Measurements from ENCODE around the gene LGR6. TPM values are rescaled to one million over a fixed set of nuclear protein-coding genes. Genes with fewer than 3 reads are reported as not detected.

LGR6 gene
- total RNA-seq, 1 donor, result not detected

- TF ChIP-seq, protein P1, sequence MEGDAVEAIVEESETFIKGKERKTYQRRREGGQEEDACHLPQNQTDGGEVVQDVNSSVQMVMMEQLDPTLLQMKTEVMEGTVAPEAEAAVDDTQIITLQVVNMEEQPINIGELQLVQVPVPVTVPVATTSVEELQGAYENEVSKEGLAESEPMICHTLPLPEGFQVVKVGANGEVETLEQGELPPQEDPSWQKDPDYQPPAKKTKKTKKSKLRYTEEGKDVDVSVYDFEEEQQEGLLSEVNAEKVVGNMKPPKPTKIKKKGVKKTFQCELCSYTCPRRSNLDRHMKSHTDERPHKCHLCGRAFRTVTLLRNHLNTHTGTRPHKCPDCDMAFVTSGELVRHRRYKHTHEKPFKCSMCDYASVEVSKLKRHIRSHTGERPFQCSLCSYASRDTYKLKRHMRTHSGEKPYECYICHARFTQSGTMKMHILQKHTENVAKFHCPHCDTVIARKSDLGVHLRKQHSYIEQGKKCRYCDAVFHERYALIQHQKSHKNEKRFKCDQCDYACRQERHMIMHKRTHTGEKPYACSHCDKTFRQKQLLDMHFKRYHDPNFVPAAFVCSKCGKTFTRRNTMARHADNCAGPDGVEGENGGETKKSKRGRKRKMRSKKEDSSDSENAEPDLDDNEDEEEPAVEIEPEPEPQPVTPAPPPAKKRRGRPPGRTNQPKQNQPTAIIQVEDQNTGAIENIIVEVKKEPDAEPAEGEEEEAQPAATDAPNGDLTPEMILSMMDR (IDR thresholded peaks at IDR 0.05; ENCODE audit: insufficient read depth, low read length), result no peak
- H3K4me3 ChIP-seq (ENCODE audit: low read depth, low read length), result no peak overlapping the region
- no peak for DNase-seq (ENCODE audit: low read depth)
Measured at GRCh38 chr1:202216691-202217090, 23.1 kb downstream of the LGR6 start.

- H3K4me3 ChIP-seq (ENCODE audit: low read depth, low read length), result no peak overlapping the region
- TF ChIP-seq, protein P1 (IDR thresholded peaks at IDR 0.05; ENCODE audit: insufficient read depth, low read length), result no peak
- no peak for DNase-seq (ENCODE audit: low read depth)
Measured at GRCh38 chr1:202217516-202217915, 23.9 kb downstream of the LGR6 start.

DNA sequence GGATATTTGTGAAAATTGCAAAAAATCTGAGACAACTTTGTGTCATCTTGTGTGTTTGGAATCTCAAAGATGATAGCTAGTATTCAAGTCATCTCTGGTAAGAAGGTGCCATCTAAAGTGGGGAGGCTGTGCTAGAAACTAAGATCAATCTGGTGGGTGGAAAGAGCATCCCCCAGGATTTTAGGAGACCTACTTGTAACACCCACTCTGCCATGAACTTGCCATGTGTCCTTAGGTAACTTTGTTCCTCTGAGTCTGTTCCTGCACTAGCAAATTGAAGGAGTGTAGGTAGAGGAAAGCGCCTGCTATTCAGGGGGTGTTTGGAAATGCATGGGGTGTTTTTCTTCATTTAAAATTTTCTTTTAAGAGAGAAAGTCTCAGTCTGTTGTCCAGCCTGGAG, 24.4 kb downstream of the LGR6 start:
- TF ChIP-seq, protein P1 (IDR thresholded peaks at IDR 0.05; ENCODE audit: insufficient read depth, low read length), result no peak
- no peak for DNase-seq (ENCODE audit: low read depth)
- no peak overlapping the region for H3K4me3 ChIP-seq (ENCODE audit: low read depth, low read length)

DNA sequence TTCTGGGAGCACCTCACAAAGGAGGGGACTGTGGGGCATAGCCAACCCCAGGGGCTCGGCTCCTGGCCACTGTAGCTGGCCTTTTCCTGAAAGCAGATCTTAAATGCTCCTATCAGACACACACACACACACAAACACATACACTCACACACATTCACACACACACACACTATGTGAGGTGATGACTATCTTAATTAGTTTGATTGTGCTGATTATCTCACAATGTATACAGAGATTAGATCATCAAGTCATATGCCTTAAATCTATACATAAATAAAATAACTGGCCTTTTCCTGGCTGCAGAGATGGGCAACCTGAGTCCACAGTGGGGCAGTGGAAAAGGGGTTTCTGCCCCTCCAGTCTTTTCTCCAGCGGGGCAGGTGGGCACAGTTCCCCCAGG, 27.1 kb downstream of the LGR6 start:
- TF ChIP-seq, protein P1 (IDR thresholded peaks at IDR 0.05; ENCODE audit: insufficient read depth, low read length), result no peak
- no peak overlapping the region for H3K4me3 ChIP-seq (ENCODE audit: low read depth, low read length)
- no peak for DNase-seq (ENCODE audit: low read depth)

GRCh38 chr1:202221911-202222909, 28.6 kb downstream of the LGR6 start:
- TF ChIP-seq, protein P1 (IDR thresholded peaks at IDR 0.05; ENCODE audit: insufficient read depth, low read length), result no peak
- no peak for DNase-seq (ENCODE audit: low read depth)

DNA sequence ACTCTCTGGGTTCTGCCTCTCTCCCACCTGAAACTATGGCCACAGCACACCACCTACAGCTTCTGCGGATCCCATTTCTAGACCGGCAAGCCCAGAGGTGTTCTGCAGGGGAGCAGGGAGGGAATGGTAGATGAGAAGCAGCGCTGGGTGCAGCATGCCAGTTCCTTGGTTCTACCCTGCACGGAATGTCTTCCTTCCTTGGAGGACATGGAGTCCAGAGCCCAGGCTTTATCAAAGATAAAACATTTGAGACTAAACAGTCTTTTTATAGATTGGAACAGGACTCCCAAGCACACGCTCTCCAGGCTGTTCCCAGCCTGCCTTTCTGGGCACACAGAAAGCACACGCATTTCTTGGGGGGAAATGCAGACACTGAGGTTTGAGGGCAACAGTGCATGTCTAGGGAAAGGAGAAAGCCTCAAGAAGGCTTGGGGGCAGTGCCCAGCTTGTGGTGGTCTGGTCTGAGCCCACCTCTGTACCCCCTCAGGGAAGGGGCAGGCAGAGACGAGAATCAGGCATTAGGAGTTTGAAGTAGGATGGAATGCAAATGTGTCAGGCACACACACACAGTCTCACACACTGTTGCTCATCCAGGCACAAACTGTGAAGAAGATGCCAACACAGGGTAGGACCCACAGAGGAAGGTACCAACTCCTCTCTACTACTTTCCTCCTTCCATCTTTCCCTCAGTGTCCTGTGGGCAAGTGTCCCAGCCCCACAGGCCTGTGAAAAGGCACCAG, 29.7 kb downstream of the LGR6 start:
- no peak for DNase-seq (ENCODE audit: low read depth)
- no peak overlapping the region for H3K4me3 ChIP-seq (ENCODE audit: low read depth, low read length)

More at GRCh38 chr1:202221911-202222909, 28.6 kb downstream of the LGR6 start:
- no peak overlapping the region for H3K4me3 ChIP-seq (ENCODE audit: low read depth, low read length)

More for the DNA sequence above, 29.7 kb downstream of the LGR6 start:
- TF ChIP-seq, protein P1 (IDR thresholded peaks at IDR 0.05; ENCODE audit: insufficient read depth, low read length), result no peak

Measured in fibroblast of the aortic adventitia (primary cell).